CD14-positive monocyte (primary cell): ENCODE results near the gene ZNF800. TPM values are rescaled to one million over a fixed set of nuclear protein-coding genes. Genes with fewer than 3 reads are reported as not detected.
"Not testable (repeated sequence)": the region's sequence is repeated elsewhere in the genome, so short reads cannot be mapped to it uniquely, and the experiment has no call there.

Source experiments
- DNase-seq, 3 donors: peaks; one replicate each; pipeline ENCODE4 v3.0.0-alpha.2; 2011 to 2022
- H2AFZ ChIP-seq: 2 replicates; pipeline ENCODE4 v1.6.0; 2012; ENCODE audit warnings: mild to moderate bottlenecking, low read depth, low read length, inconsistent platforms; ENCODE audit not compliant: insufficient read depth, poor library complexity, severe bottlenecking
- H3K27ac ChIP-seq, 2 donors: 1 replicate in 1 of 2; 2 replicates in 1 of 2; pipeline ENCODE4 v1.5.1; 2012 to 2013; ENCODE audit warnings: low read length in 2 of 2, control low read depth in 1 of 2, inconsistent platforms in 1 of 2, low read depth in 1 of 2, mild to moderate bottlenecking in 1 of 2
- H3K27me3 ChIP-seq, 2 donors: one replicate each; pipeline versions ENCODE4 v1.6.0 to v1.6.1; 2011 to 2013; ENCODE audit warnings: low read length in 2 of 2; ENCODE audit not compliant: control insufficient read depth in 2 of 2, insufficient read depth in 2 of 2
- H3K36me3 ChIP-seq, 2 donors: replicated peaks in 1 of 2; 1 replicate in 1 of 2; 2 replicates in 1 of 2; pipeline versions ENCODE4 v1.5.1 to v1.6.1; 2012 to 2013; ENCODE audit warnings: low read length in 2 of 2, control low read depth in 1 of 2, inconsistent platforms in 1 of 2, mild to moderate bottlenecking in 1 of 2; ENCODE audit not compliant: insufficient read depth in 2 of 2, control insufficient read depth in 1 of 2
- H3K4me1 ChIP-seq, 2 donors: 1 replicate in 1 of 2; 2 replicates in 1 of 2; pipeline versions ENCODE4 v1.5.1 to v1.6.1; 2012 to 2013; ENCODE audit warnings: low read length in 2 of 2, control low read depth in 1 of 2, inconsistent platforms in 1 of 2, mild to moderate bottlenecking in 1 of 2, moderate library complexity in 1 of 2; ENCODE audit not compliant: insufficient read depth in 2 of 2, control insufficient read depth in 1 of 2
- H3K4me2 ChIP-seq: replicated peaks from 2 replicates; pipeline ENCODE3; 2012; ENCODE audit warnings: low read length, moderate library complexity, mild to moderate bottlenecking; ENCODE audit not compliant: poor library complexity, severe bottlenecking; ENCODE audit errors: extremely low read depth
- H3K4me3 ChIP-seq, 3 experiments: fragments of 200-600 bp in 1 of 3; sonication (generic) in 1 of 3; replicated peaks in 1 of 3; 1 replicate in 2 of 3; 2 replicates in 1 of 3; pipeline ENCODE4 v1.5.1; 2011 to 2013; ENCODE audit warnings: low read length in 3 of 3, mild to moderate bottlenecking in 3 of 3, control low read depth in 2 of 3, low read depth in 2 of 3, inconsistent platforms in 1 of 3, moderate library complexity in 1 of 3
- H3K79me2 ChIP-seq: 2 replicates; pipeline ENCODE4 v1.6.0; 2012; ENCODE audit warnings: mild to moderate bottlenecking, control low read depth, inconsistent platforms, low read length, moderate library complexity; ENCODE audit not compliant: insufficient read depth
- H3K9ac ChIP-seq: 2 replicates; pipeline ENCODE4 v1.6.0; 2017; ENCODE audit warnings: low read length, mild to moderate bottlenecking; ENCODE audit not compliant: insufficient read depth, poor library complexity, severe bottlenecking
- H3K9me3 ChIP-seq, 2 donors: replicated peaks in 1 of 2; 1 replicate in 1 of 2; 2 replicates in 1 of 2; pipeline versions ENCODE4 v1.5.1 to v1.6.1; 2012 to 2013; ENCODE audit warnings: low read length in 2 of 2, control low read depth in 1 of 2; ENCODE audit not compliant: control insufficient read depth in 1 of 2, insufficient read depth in 1 of 2
- H4K20me1 ChIP-seq: 2 replicates; pipeline ENCODE4 v1.6.0; 2012; ENCODE audit warnings: mild to moderate bottlenecking, low read length, control low read depth, moderate library complexity; ENCODE audit not compliant: insufficient read depth
- H3K27ac Mint-ChIP-seq, 7 donors: one replicate each; pipeline ENCODE4 v1.8.0; 2020; ENCODE audit warnings: mild to moderate bottlenecking in 7 of 7, mixed read lengths in 7 of 7, moderate library complexity in 6 of 7, inconsistent platforms in 2 of 7
- H3K27me3 Mint-ChIP-seq, 3 donors: one replicate each; pipeline ENCODE4 v1.8.0; 2021 to 2022; ENCODE audit warnings: low read depth in 3 of 3, mild to moderate bottlenecking in 3 of 3, mixed read lengths in 3 of 3, moderate library complexity in 3 of 3, inconsistent platforms in 1 of 3
- H3K36me3 Mint-ChIP-seq, 2 donors: one replicate each; pipeline ENCODE4 v1.8.0; 2020; ENCODE audit warnings: mixed read lengths in 2 of 2, inconsistent platforms in 1 of 2, mild to moderate bottlenecking in 1 of 2
- H3K4me1 Mint-ChIP-seq: one replicate; pipeline ENCODE4 v1.8.0; 2020; ENCODE audit warnings: mild to moderate bottlenecking, mixed read lengths
- H3K4me3 Mint-ChIP-seq, 2 donors: one replicate each; pipeline ENCODE4 v1.8.0; 2020; ENCODE audit warnings: mild to moderate bottlenecking in 2 of 2, mixed read lengths in 2 of 2, moderate library complexity in 1 of 2
- H3K9me3 Mint-ChIP-seq, 7 donors: one replicate each; pipeline ENCODE4 v1.8.0; 2020 to 2022; ENCODE audit warnings: mixed read lengths in 7 of 7, mild to moderate bottlenecking in 6 of 7, moderate library complexity in 6 of 7, inconsistent platforms in 2 of 7
- CTCF ChIP-seq: fragments of 200-600 bp; IDR thresholded peaks from one replicate; pipeline ENCODE4 v1.8.0; 2022; ENCODE audit warnings: antibody characterized with exemption, mild to moderate bottlenecking
- WGBS: methylation state at CpG from one replicate; pipeline ENCODE4 v1.1.5; 2013; ENCODE audit warnings: missing lambda C conversion rate; ENCODE audit not compliant: insufficient coverage; 5-methylcytosine and 5-hydroxymethylcytosine counted together
- intact Hi-C, 2 donors: fragments of 100-400 bp; cut with micrococcal nuclease; formaldehyde crosslinking; loops; one replicate each; pipeline versions ENCODE4 v1.15.0 to v1.15.1; 2023
- polyA plus RNA-seq, 3 donors: library from polyadenylated mRNA; depleted of rRNA in 1 of 3; unstranded in 2 of 3; stranded (reverse) in 1 of 3; fragments of 300-500 nt in 2 of 3; fragments of >200 nt in 1 of 3; fragmentation: Illumina TruSeq in 2 of 3; gene quantifications; 1 replicate in 2 of 3; 2 replicates in 1 of 3; pipeline ENCODE4 v1.2.3, GENCODE V29; 2012 to 2021

ZNF800 gene
- polyA plus RNA-seq, 3 donors = 11.8 to 19.6 (median 16.2) TPM

GRCh38 chr7:127437241-127437640 is 44.7 kb upstream of the ZNF800 start:
- no peak overlapping the region for H3K4me3 ChIP-seq
- no peaks in the 10 kb centered on the region for H3K36me3 Mint-ChIP-seq
- intact Hi-C loops = no loop called here

GRCh38 chr7:127429281-127429680 is 36.8 kb upstream of the ZNF800 start:
- H3K4me3 Mint-ChIP-seq, H3K79me2 ChIP-seq, H3K27me3 ChIP-seq, H3K36me3 Mint-ChIP-seq, H2AFZ ChIP-seq, H3K36me3 ChIP-seq, H3K27ac ChIP-seq, H4K20me1 ChIP-seq, DNase-seq, H3K4me1 Mint-ChIP-seq, H3K9ac ChIP-seq, H3K4me2 ChIP-seq, H3K4me3 ChIP-seq, H3K4me1 ChIP-seq, intact Hi-C loops, H3K27ac Mint-ChIP-seq: not testable (repeated sequence)
- 95% methylated on average over 16 of the region's 18 CpGs for WGBS
- peaks cover 0 to 16% of the 10 kb centered on the region in 2 donors for H3K9me3 ChIP-seq
- Mint-ChIP-seq H3K27me3 (peaks cover 21 to 33% (median 28%) of the 10 kb centered on the region in 3 donors), H3K9me3 (peaks cover 0 to 40% (median 20%) of the 10 kb centered on the region in 7 donors)

More at GRCh38 chr7:127437241-127437640, 44.7 kb upstream of the ZNF800 start:
- Mint-ChIP-seq H3K4me3 (no peak overlapping the region), H3K27me3 (peaks cover 12 to 20% (median 14%) of the 10 kb centered on the region in 3 donors), H3K4me1 (no peaks in the 10 kb centered on the region), H3K9me3 (peaks cover 0 to 4% (median 0%) of the 10 kb centered on the region in 7 donors), H3K27ac (no peak overlapping the region)
- Histone ChIP-seq H3K4me2 (no peak overlapping the region), H3K79me2 (no peaks in the 10 kb centered on the region), H3K36me3 (no peaks in the 10 kb centered on the region), H4K20me1 (no peaks in the 10 kb centered on the region), H3K9me3 (no peaks in the 10 kb centered on the region), H2AFZ (no peak overlapping the region), H3K27ac (no peak overlapping the region), H3K9ac (no peak overlapping the region), H3K27me3 (peaks cover 3% of the 10 kb centered on the region in 2 donors), H3K4me1 (no peaks in the 10 kb centered on the region)
- DNase-seq = no peak
- WGBS = 92% methylated on average over 2 of the region's 3 CpGs
- TF ChIP-seq CTCF = no peak
